K562 (cell line): ENCODE data around the gene PRMT6. TPM values are rescaled to one million over a fixed set of nuclear protein-coding genes. Genes with fewer than 3 reads are reported as not detected.

Experiments
- ATAC-seq: fragments of 200-7000 bp; cut with Tn5 transposase; 3 replicates; pipeline ENCODE4 v1.9.1; 2020; ENCODE audit warnings: moderate library complexity
- BruUV-seq: library from RNA; stranded (reverse); fragments of 400-500 nt; replicated peaks from 2 replicates; lab custom pipeline; 2021; lab: Mats Ljungman, UMichigan
- CTCF ChIA-PET: fragments of 300-600 bp; formaldehyde crosslinking; extraction: SDS; loops from one replicate; lab custom pipeline; 2021; ENCODE audit warnings: low intra/inter-chr PET ratio; lab: Yijun Ruan, JAX
- POLR2A ChIA-PET: fragments of 300-600, 350-650 bp; sonication (Branson Sonifier 250); formaldehyde crosslinking; extraction: SDS; loops from one replicate; lab custom pipeline; 2021; ENCODE audit warnings: antibody characterized with exemption, inconsistent platforms; lab: Yijun Ruan, JAX
- DNase-seq, 4 experiments: peaks; one replicate each; pipeline versions ENCODE4 v3.0.0 to v3.0.0-alpha.2; 2011 to 2018; ENCODE audit warnings: low spot score in 3 of 4, mixed read lengths in 3 of 4; ENCODE audit errors: extremely low read depth in 1 of 4
- FAIRE-seq: peaks from 2 replicates; lab custom pipeline; 2011; peaks lifted over from hg19 to GRCh38; lab: Jason Lieb, UNC
- H2AFZ ChIP-seq: 2 replicates; pipeline ENCODE4 v1.6.0; 2011; ENCODE audit warnings: low read depth, low read length, control low read depth, inconsistent platforms
- H3K27ac ChIP-seq: fragments of 200-600 bp; 3 replicates; pipeline ENCODE4 v1.8.0; 2011; ENCODE audit warnings: low read depth, mild to moderate bottlenecking, control low read depth, inconsistent platforms, low read length, moderate library complexity, mixed read lengths; ENCODE audit errors: extremely low read depth
- H3K27me3 ChIP-seq, 2 experiments: fragments of 300-600 bp in 1 of 2; 2 replicates in 1 of 2; 3 replicates in 1 of 2; pipeline versions ENCODE4 v1.6.0 to v1.8.0; 2011; ENCODE audit warnings: inconsistent platforms in 2 of 2, low read length in 2 of 2, mild to moderate bottlenecking in 1 of 2, mixed read lengths in 1 of 2, moderate library complexity in 1 of 2; ENCODE audit not compliant: control insufficient read depth in 2 of 2, insufficient read depth in 2 of 2
- H3K36me3 ChIP-seq: fragments of 300-600 bp; 3 replicates; pipeline ENCODE4 v1.8.0; 2011; ENCODE audit warnings: mild to moderate bottlenecking, low read length, inconsistent platforms; ENCODE audit not compliant: control insufficient read depth, insufficient read depth
- H3K4me1 ChIP-seq, 2 experiments: fragments of 200-600 bp in 1 of 2; replicated peaks in 1 of 2; 2 replicates in 1 of 2; 3 replicates in 1 of 2; pipeline versions ENCODE4 v1.5.1 to v1.8.0; 2011; ENCODE audit warnings: inconsistent platforms in 2 of 2, low read length in 2 of 2, mild to moderate bottlenecking in 1 of 2, mixed read lengths in 1 of 2, moderate library complexity in 1 of 2; ENCODE audit not compliant: control insufficient read depth in 2 of 2, insufficient read depth in 2 of 2
- H3K4me2 ChIP-seq: 2 replicates; pipeline ENCODE4 v1.6.1; 2011; ENCODE audit warnings: low read length, control low read depth, inconsistent platforms, mixed read lengths; ENCODE audit not compliant: insufficient read depth
- H3K4me3 ChIP-seq: fragments of 200-600 bp; sonication (generic), shearing (Covaris generic); 2 replicates; pipeline ENCODE4 v1.5.1; 2016; ENCODE audit warnings: control low read depth, inconsistent platforms
- H3K79me2 ChIP-seq: fragments of 200-600 bp; 3 replicates; pipeline ENCODE4 v1.8.0; 2011; ENCODE audit warnings: low read length, inconsistent platforms; ENCODE audit not compliant: control insufficient read depth, insufficient read depth
- H3K9ac ChIP-seq, 2 experiments: 2 replicates each; pipeline versions ENCODE4 v1.6.0 to v1.6.1; 2011; ENCODE audit warnings: low read depth in 2 of 2, low read length in 2 of 2, control low read depth in 1 of 2, inconsistent platforms in 1 of 2, mild to moderate bottlenecking in 1 of 2, mixed read lengths in 1 of 2; ENCODE audit not compliant: insufficient read depth in 1 of 2
- H3K9me1 ChIP-seq: one replicate; pipeline ENCODE4 v1.6.0; 2011; ENCODE audit warnings: inconsistent platforms, mild to moderate bottlenecking, low read length, moderate library complexity; ENCODE audit not compliant: control insufficient read depth, insufficient read depth
- H3K9me3 ChIP-seq: replicated peaks from 2 replicates; pipeline ENCODE4 v1.5.1; 2011; ENCODE audit warnings: low read depth, low read length, inconsistent platforms; ENCODE audit not compliant: control insufficient read depth, insufficient read depth
- H4K20me1 ChIP-seq: replicated peaks from 2 replicates; pipeline ENCODE4 v1.6.1; 2011; ENCODE audit warnings: low read length, inconsistent platforms, mixed read lengths; ENCODE audit not compliant: control insufficient read depth, insufficient read depth
- WGBS: fragments of 100-300 bp; shearing (Covaris generic); methylation state at CpG from one replicate; pipeline ENCODE4 v1.1.6; 2016; ENCODE audit warnings: low coverage, mixed read lengths; ENCODE audit not compliant: insufficient coverage; ENCODE audit errors: missing lambda C conversion rate; 5-methylcytosine and 5-hydroxymethylcytosine counted together
- in situ Hi-C: fragments of 300-500 bp; cut with MboI; formaldehyde crosslinking; loops from 4 replicates; pipeline ENCODE4 v1.15.0; 2018; ENCODE audit warnings: inconsistent platforms, mixed read lengths
- intact Hi-C: fragments of 100-400 bp; cut with micrococcal nuclease; formaldehyde crosslinking; loops from 2 replicates; pipeline ENCODE4 v1.14.2; 2022
- polyA plus RNA-seq, 8 experiments: library from polyadenylated mRNA; depleted of rRNA in 4 of 8; stranded (reverse) in 5 of 8; unstranded in 3 of 8; fragments of >200 nt; fragmentation: Nextera tagmentation in 2 of 8; fragmentation: Illumina TruSeq in 1 of 8; extraction: Ambion mirVana in 2 of 8; extraction: Trizol in 1 of 8; gene quantifications; 2 replicates each; pipeline versions ENCODE4 v1.2.1 to v1.2.3, GENCODE V29; 2011 to 2014; ENCODE audit warnings: inconsistent platforms in 1 of 8, missing spikeins in 1 of 8
- total RNA-seq, 7 experiments: library from RNA; depleted of rRNA in 6 of 7; stranded (reverse); fragments of >200 nt in 6 of 7; fragmentation: Illumina TruSeq in 2 of 7; extraction: Trizol in 2 of 7; gene quantifications; 2 replicates each; pipeline versions ENCODE4 v1.2.1 to v1.2.3, GENCODE V29; 2011 to 2021; ENCODE audit warnings: low replicate concordance in 1 of 7
- TF ChIP-seq, protein P1 (sequence below), 3 experiments: fragments of 200-800 bp in 1 of 3; fragments of 250-450 bp in 1 of 3; fragments of 450-650 bp in 1 of 3; sonication (Bioruptor Pico) in 1 of 3; sonication (Bioruptor generic) in 1 of 3; formaldehyde crosslinking in 1 of 3; IDR thresholded peaks; 2 replicates each; pipeline versions ENCODE4 v1.6.1 to v1.8.0; 2016 to 2022; ENCODE audit warnings: mild to moderate bottlenecking in 2 of 3, missing genetic modification characterization in 2 of 3, missing compliant biosample characterization in 1 of 3, moderate library complexity in 1 of 3
- TF ChIP-seq, protein P2 (sequence below): fragments of 450-650 bp; IDR thresholded peaks from 2 replicates; pipeline ENCODE4 v1.6.1; 2016; ENCODE audit warnings: mild to moderate bottlenecking

PRMT6 gene
- total and polyA plus RNA-seq, 9 of the 15 experiments (the other 6 are each of a cell fraction or from before 2014, with no cell fraction given) = 6.1 to 36.9 (median 29.4) TPM

DNA sequence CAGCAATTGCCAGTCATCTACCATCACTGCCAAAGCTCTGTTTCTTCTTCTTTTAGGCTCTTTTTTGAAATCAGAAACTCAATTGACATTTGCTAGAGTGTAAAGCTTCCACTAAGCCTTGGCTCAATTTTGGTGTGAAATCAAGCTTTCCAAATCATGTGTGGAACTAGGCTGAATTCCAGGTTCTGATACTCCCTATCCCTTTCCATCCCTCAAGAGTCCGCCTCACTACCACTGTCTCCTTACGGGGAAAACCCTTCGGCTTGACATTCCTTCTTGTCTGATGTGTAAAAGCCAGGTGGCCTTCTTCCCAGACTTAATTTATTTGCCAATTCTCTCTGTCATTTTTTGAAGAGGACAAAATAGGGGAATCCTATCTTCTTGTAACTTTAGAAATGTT is 47.2 kb upstream of the PRMT6 start:
- no peaks in the 10 kb centered on the region for H3K4me1 ChIP-seq
- BruUV-seq = no TSS peak
- in situ Hi-C loops = no loop called here
- H3K4me3 ChIP-seq = no peak overlapping the region
- FAIRE-seq (no peak), DNase-seq (no peak), ATAC-seq (no peak)
- no peak overlapping the region for H2AFZ ChIP-seq
- no peaks in the 10 kb centered on the region for H3K79me2 ChIP-seq
- no peaks in the 10 kb centered on the region for H3K9me3 ChIP-seq
- intact Hi-C loops = no loop called here
- H3K36me3 ChIP-seq = no peaks in the 10 kb centered on the region
- no peak overlapping the region for H3K27ac ChIP-seq
- no peak overlapping the region for H3K9ac ChIP-seq
- no peaks in the 10 kb centered on the region for H4K20me1 ChIP-seq
- ChIA-PET POLR2A (no interaction called here), CTCF (no interaction called here)
- WGBS = 2% methylated on average over 3 of the region's 3 CpGs
- no peaks in the 10 kb centered on the region for H3K9me1 ChIP-seq
- TF ChIP-seq, protein P1, sequence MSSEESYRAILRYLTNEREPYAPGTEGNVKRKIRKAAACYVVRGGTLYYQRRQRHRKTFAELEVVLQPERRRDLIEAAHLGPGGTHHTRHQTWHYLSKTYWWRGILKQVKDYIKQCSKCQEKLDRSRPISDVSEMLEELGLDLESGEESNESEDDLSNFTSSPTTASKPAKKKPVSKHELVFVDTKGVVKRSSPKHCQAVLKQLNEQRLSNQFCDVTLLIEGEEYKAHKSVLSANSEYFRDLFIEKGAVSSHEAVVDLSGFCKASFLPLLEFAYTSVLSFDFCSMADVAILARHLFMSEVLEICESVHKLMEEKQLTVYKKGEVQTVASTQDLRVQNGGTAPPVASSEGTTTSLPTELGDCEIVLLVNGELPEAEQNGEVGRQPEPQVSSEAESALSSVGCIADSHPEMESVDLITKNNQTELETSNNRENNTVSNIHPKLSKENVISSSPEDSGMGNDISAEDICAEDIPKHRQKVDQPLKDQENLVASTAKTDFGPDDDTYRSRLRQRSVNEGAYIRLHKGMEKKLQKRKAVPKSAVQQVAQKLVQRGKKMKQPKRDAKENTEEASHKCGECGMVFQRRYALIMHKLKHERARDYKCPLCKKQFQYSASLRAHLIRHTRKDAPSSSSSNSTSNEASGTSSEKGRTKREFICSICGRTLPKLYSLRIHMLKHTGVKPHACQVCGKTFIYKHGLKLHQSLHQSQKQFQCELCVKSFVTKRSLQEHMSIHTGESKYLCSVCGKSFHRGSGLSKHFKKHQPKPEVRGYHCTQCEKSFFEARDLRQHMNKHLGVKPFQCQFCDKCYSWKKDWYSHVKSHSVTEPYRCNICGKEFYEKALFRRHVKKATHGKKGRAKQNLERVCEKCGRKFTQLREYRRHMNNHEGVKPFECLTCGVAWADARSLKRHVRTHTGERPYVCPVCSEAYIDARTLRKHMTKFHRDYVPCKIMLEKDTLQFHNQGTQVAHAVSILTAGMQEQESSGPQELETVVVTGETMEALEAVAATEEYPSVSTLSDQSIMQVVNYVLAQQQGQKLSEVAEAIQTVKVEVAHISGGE (CRISPR knock-in tag; IDR thresholded peaks at IDR 0.05) = peak in 1 of 3 experiments; percentile 36; a peak in 1 of 6 replicates
- TF ChIP-seq, protein P2, sequence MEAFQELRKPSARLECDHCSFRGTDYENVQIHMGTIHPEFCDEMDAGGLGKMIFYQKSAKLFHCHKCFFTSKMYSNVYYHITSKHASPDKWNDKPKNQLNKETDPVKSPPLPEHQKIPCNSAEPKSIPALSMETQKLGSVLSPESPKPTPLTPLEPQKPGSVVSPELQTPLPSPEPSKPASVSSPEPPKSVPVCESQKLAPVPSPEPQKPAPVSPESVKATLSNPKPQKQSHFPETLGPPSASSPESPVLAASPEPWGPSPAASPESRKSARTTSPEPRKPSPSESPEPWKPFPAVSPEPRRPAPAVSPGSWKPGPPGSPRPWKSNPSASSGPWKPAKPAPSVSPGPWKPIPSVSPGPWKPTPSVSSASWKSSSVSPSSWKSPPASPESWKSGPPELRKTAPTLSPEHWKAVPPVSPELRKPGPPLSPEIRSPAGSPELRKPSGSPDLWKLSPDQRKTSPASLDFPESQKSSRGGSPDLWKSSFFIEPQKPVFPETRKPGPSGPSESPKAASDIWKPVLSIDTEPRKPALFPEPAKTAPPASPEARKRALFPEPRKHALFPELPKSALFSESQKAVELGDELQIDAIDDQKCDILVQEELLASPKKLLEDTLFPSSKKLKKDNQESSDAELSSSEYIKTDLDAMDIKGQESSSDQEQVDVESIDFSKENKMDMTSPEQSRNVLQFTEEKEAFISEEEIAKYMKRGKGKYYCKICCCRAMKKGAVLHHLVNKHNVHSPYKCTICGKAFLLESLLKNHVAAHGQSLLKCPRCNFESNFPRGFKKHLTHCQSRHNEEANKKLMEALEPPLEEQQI = no peak
- no peaks in the 10 kb centered on the region for H3K27me3 ChIP-seq
- H3K4me2 ChIP-seq = no peak overlapping the region
